ENCODE measurements around the gene ZNF143.
A peak's percentile ranks its signal among the peaks of the same experiment; 100 is the strongest.

ZNF143 gene

GRCh38 chr11:9455722-9456121 lies 5.1 kb upstream of the ZNF143 start:
- no peaks in the 10 kb centered on the region for H3K27me3 ChIP-seq
- H3K9me3 ChIP-seq, result peaks cover 11% of the 10 kb centered on the region
- H3K4me3 ChIP-seq (ENCODE audit: low read depth in 1 of 2, low read length in 1 of 2), result no peak overlapping the region
- H3K36me3 ChIP-seq, result no peaks in the 10 kb centered on the region
- H3K4me1 ChIP-seq (ENCODE audit: control insufficient read depth in 1 of 2, insufficient read depth in 1 of 2, low read depth in 1 of 2, low read length in 1 of 2), result peaks cover 9 to 10% of the 10 kb centered on the region in 2 experiments
- TF ChIP-seq, protein P1, sequence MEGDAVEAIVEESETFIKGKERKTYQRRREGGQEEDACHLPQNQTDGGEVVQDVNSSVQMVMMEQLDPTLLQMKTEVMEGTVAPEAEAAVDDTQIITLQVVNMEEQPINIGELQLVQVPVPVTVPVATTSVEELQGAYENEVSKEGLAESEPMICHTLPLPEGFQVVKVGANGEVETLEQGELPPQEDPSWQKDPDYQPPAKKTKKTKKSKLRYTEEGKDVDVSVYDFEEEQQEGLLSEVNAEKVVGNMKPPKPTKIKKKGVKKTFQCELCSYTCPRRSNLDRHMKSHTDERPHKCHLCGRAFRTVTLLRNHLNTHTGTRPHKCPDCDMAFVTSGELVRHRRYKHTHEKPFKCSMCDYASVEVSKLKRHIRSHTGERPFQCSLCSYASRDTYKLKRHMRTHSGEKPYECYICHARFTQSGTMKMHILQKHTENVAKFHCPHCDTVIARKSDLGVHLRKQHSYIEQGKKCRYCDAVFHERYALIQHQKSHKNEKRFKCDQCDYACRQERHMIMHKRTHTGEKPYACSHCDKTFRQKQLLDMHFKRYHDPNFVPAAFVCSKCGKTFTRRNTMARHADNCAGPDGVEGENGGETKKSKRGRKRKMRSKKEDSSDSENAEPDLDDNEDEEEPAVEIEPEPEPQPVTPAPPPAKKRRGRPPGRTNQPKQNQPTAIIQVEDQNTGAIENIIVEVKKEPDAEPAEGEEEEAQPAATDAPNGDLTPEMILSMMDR (IDR thresholded peaks at IDR 0.05), result no peak
- H3K27ac ChIP-seq, result no peak overlapping the region

DNA sequence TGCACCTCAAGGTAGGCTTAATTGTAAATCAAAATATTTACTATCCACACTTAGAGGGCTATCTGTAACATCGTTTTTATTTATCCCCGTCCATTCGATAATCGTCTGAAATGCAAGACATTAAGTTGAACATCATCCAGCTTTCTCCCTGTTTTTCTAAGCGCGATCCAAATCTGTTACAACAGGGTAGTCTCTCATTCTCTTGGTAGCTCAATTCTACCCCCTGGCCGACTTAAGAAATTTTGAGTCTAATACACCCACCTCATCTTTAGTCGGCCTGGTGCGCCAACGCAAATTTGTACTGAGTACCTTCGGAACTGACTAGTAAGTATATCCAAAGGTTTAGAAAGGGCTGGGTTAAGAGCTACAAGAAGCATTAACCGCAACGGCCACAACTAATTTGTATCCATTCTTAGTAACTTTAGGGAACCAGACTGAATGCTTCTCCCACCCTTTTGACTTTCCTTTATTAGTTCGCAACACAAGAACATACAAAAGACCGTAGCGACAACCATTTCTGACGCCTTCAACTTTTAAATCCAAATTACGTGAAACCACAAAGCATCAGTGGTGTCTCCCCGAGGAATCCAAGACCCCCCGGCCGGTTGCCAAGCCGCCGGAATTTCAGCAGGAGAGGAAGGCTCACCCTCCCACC lies 1.0 kb upstream of the ZNF143 start:
- Histone ChIP-seq H3K9me3 (no peaks in the 10 kb centered on the region), H3K4me3 (ENCODE audit: low read depth in 1 of 2, low read length in 1 of 2) (peak overlapping the region; percentile 85 to 99), H3K36me3 (no peaks in the 10 kb centered on the region), H3K27ac (peak overlapping the region; percentile 95), H3K27me3 (no peaks in the 10 kb centered on the region), H3K4me1 (ENCODE audit: control insufficient read depth in 1 of 2, insufficient read depth in 1 of 2, low read depth in 1 of 2, low read length in 1 of 2) (peaks cover 26 to 30% of the 10 kb centered on the region in 2 experiments)
- TF ChIP-seq, protein P1 (IDR thresholded peaks at IDR 0.05), result no peak

DNA sequence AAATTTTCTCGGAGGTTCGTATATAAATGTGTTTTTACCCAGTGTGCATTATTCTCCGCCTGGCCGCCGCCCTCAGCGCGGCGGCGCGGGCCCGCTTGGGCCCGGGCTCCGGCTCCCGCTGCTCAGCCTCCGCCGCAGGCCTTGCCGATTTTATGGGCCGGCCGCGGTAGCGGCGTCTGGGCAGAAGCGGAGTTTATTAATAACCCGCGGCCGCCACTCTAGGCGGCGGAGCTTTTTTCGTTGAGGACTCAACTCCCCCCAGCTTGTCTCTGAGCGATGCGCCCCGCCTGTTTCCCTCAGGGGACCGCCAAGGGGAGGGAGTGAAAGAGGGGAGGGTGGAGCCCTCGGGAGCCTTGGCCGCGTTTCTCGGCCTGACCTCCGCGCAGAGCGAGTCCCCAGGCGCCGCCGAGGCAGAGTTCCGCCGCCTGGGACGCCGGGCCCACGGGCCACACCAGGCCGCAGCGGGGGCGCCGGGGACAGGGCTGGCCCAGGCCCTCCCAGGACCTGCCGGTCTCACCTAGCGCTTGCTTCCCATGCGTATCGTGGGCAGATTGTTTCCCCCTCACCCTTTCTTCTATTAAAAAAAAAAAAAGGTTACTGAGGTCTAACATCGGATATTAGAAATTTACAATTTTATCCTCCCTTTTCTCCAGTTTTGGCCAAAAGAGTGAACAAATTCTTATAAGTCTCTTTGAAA lies 399 bp downstream of the ZNF143 start:
- Histone ChIP-seq H3K36me3 (no peaks in the 10 kb centered on the region), H3K9me3 (no peaks in the 10 kb centered on the region)
- TF ChIP-seq, protein P1 (IDR thresholded peaks at IDR 0.05), result no peak

GRCh38 chr11:9461760-9462134 lies 935 bp downstream of the ZNF143 start:
- peaks cover 5% of the 10 kb centered on the region for H3K36me3 ChIP-seq

More for the DNA sequence above, 399 bp downstream of the ZNF143 start:
- Histone ChIP-seq H3K27ac (peak overlapping the region; percentile 95), H3K27me3 (no peaks in the 10 kb centered on the region), H3K4me3 (ENCODE audit: low read depth in 1 of 2, low read length in 1 of 2) (peak overlapping the region; percentile 85 to 99), H3K4me1 (ENCODE audit: control insufficient read depth in 1 of 2, insufficient read depth in 1 of 2, low read depth in 1 of 2, low read length in 1 of 2) (peaks cover 26 to 30% of the 10 kb centered on the region in 2 experiments)

GRCh38 chr11:9462172-9462799 lies 1.5 kb downstream of the ZNF143 start:
- H3K9me3 ChIP-seq, result no peaks in the 10 kb centered on the region
- H3K27me3 ChIP-seq, result no peaks in the 10 kb centered on the region
- H3K4me3 ChIP-seq (ENCODE audit: low read depth in 1 of 2, low read length in 1 of 2), result peak overlapping the region; percentile 85 to 99
- H3K4me1 ChIP-seq (ENCODE audit: control insufficient read depth in 1 of 2, insufficient read depth in 1 of 2, low read depth in 1 of 2, low read length in 1 of 2), result peaks cover 26 to 30% of the 10 kb centered on the region in 2 experiments
- TF ChIP-seq, protein P1 (IDR thresholded peaks at IDR 0.05), result no peak
- H3K27ac ChIP-seq, result peak overlapping the region; percentile 95
- H3K36me3 ChIP-seq, result peaks cover 9% of the 10 kb centered on the region

More at GRCh38 chr11:9461760-9462134, 935 bp downstream of the ZNF143 start:
- H3K9me3 ChIP-seq, result no peaks in the 10 kb centered on the region
- peak overlapping the region; percentile 95 for H3K27ac ChIP-seq
- H3K4me3 ChIP-seq (ENCODE audit: low read depth in 1 of 2, low read length in 1 of 2), result peak overlapping the region; percentile 85 to 99
- H3K27me3 ChIP-seq, result no peaks in the 10 kb centered on the region
- TF ChIP-seq, protein P1 (IDR thresholded peaks at IDR 0.05), result no peak
- H3K4me1 ChIP-seq (ENCODE audit: control insufficient read depth in 1 of 2, insufficient read depth in 1 of 2, low read depth in 1 of 2, low read length in 1 of 2), result peaks cover 26 to 30% of the 10 kb centered on the region in 2 experiments

Measured in neutrophil (primary cell).